ENCODE results near the gene PLA2G10. TPM values are rescaled to one million over a fixed set of nuclear protein-coding genes. Genes with fewer than 3 reads are reported as not detected.
A peak's percentile ranks its signal among the peaks of the same experiment; 100 is the strongest.
"Not testable (repeated sequence)": the region's sequence is repeated elsewhere in the genome, so short reads cannot be mapped to it uniquely, and the experiment has no call there.

Gene PLA2G10
- total RNA-seq, 6 donors from 2014 or later, result 4.2 to 22.5 (median 10.9) TPM

DNA sequence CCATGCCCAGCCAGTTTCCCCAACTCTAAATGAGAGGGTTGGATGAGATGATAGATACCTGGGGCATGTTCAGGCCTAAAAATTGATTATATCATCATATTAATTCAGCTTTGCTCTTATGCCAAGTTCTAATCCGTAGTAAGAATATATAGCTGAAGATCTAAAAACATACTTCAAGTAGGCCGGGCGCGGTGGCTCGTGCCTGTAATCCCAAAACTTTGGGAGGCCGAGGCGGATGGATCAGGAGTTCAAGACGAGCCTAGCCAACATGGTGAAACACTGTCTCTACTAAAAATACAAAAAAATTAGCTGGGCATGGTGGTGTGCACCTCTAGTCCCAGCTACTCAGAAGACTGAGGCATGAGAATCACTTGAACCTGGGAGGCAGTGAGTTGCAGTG lies 12.0 kb downstream of the PLA2G10 start:
- no peak for TF ChIP-seq POLR2AphosphoS5 (IDR thresholded peaks at IDR 0.05)
- TF ChIP-seq POLR2A (IDR thresholded peaks at IDR 0.05), result no peak
- TF ChIP-seq, protein P1, sequence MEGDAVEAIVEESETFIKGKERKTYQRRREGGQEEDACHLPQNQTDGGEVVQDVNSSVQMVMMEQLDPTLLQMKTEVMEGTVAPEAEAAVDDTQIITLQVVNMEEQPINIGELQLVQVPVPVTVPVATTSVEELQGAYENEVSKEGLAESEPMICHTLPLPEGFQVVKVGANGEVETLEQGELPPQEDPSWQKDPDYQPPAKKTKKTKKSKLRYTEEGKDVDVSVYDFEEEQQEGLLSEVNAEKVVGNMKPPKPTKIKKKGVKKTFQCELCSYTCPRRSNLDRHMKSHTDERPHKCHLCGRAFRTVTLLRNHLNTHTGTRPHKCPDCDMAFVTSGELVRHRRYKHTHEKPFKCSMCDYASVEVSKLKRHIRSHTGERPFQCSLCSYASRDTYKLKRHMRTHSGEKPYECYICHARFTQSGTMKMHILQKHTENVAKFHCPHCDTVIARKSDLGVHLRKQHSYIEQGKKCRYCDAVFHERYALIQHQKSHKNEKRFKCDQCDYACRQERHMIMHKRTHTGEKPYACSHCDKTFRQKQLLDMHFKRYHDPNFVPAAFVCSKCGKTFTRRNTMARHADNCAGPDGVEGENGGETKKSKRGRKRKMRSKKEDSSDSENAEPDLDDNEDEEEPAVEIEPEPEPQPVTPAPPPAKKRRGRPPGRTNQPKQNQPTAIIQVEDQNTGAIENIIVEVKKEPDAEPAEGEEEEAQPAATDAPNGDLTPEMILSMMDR (IDR thresholded peaks at IDR 0.05), result no peak
- no peak for TF ChIP-seq EP300 (IDR thresholded peaks at IDR 0.05)
- H3K4me3 ChIP-seq, result no peak overlapping the region
- DNase-seq (peak in 1 of 2 donors; percentile 27), ATAC-seq (ENCODE audit: low FRiP score in 2 of 2) (no peak)
- H3K36me3 ChIP-seq, result no peaks in the 10 kb centered on the region
- no peak overlapping the region for H3K27ac ChIP-seq
- H3K9me3 ChIP-seq, result no peaks in the 10 kb centered on the region
- WGBS, 2 donors, result 91 to 94% methylated on average over 8 of the region's 8 CpGs
- H3K27me3 ChIP-seq, result no peaks in the 10 kb centered on the region
- H3K4me1 ChIP-seq, result peaks cover 0 to 9% (median 2%) of the 10 kb centered on the region in 4 donors

GRCh38 chr16:14681115-14681514 lies 13.0 kb downstream of the PLA2G10 start:
- H3K27ac ChIP-seq, result no peak overlapping the region
- H3K27me3 ChIP-seq, result no peaks in the 10 kb centered on the region
- 94% methylated on average over 4 of the region's 4 CpGs for WGBS, 2 donors
- no peaks in the 10 kb centered on the region for H3K36me3 ChIP-seq
- DNase-seq, result no peak
- TF ChIP-seq EP300 (IDR thresholded peaks at IDR 0.05), result no peak
- TF ChIP-seq POLR2AphosphoS5 (IDR thresholded peaks at IDR 0.05), result no peak
- TF ChIP-seq, protein P1 (IDR thresholded peaks at IDR 0.05), result no peak
- TF ChIP-seq POLR2A (IDR thresholded peaks at IDR 0.05), result no peak
- peaks cover 0 to under 1% (median 0%) of the 10 kb centered on the region in 4 donors for H3K4me1 ChIP-seq
- no peak for ATAC-seq (ENCODE audit: low FRiP score in 2 of 2)
- no peak overlapping the region for H3K4me3 ChIP-seq
- H3K9me3 ChIP-seq, result no peaks in the 10 kb centered on the region

- DNase-seq; H3K36me3 ChIP-seq; H3K9me3 ChIP-seq; H3K4me3 ChIP-seq; H3K27ac ChIP-seq; H3K27me3 ChIP-seq; ATAC-seq (ENCODE audit: low FRiP score in 2 of 2); H3K4me1 ChIP-seq: not testable (repeated sequence)
- 91 to 92% methylated on average over 7 of the region's 7 CpGs for WGBS, 2 donors
Observed at GRCh38 chr16:14680396-14680795, 13.7 kb downstream of the PLA2G10 start.

GRCh38 chr16:14678748-14679497 lies 15.2 kb downstream of the PLA2G10 start:
- DNase-seq, result no peak
- no peaks in the 10 kb centered on the region for H3K4me1 ChIP-seq
- H3K4me3 ChIP-seq, result no peak overlapping the region
- no peak overlapping the region for H3K27ac ChIP-seq
- no peaks in the 10 kb centered on the region for H3K36me3 ChIP-seq
- TF ChIP-seq, protein P1 (IDR thresholded peaks at IDR 0.05), result no peak
- TF ChIP-seq POLR2A (IDR thresholded peaks at IDR 0.05), result no peak
- no peak for TF ChIP-seq EP300 (IDR thresholded peaks at IDR 0.05)
- TF ChIP-seq POLR2AphosphoS5 (IDR thresholded peaks at IDR 0.05), result no peak
- no peaks in the 10 kb centered on the region for H3K27me3 ChIP-seq
- no peak for ATAC-seq (ENCODE audit: low FRiP score in 2 of 2)
- WGBS, 2 donors, result 84 to 88% methylated on average over 11 of the region's 11 CpGs
- no peaks in the 10 kb centered on the region for H3K9me3 ChIP-seq

- Histone ChIP-seq H3K27ac (no peak overlapping the region), H3K4me1 (peaks cover 0 to 6% (median 0%) of the 10 kb centered on the region in 4 donors), H3K9me3 (no peaks in the 10 kb centered on the region), H3K36me3 (no peaks in the 10 kb centered on the region), H3K27me3 (no peaks in the 10 kb centered on the region), H3K4me3 (no peak overlapping the region)
- no peak for TF ChIP-seq POLR2AphosphoS5 (IDR thresholded peaks at IDR 0.05)
- no peak for TF ChIP-seq POLR2A (IDR thresholded peaks at IDR 0.05)
- TF ChIP-seq, protein P1 (IDR thresholded peaks at IDR 0.05), result no peak
- no peak for TF ChIP-seq EP300 (IDR thresholded peaks at IDR 0.05)
- no peak for ATAC-seq (ENCODE audit: low FRiP score in 2 of 2)
- no peak for DNase-seq
- 96 to 97% methylated on average over 5 of the region's 5 CpGs for WGBS, 2 donors
Observed at GRCh38 chr16:14677627-14678026, 16.5 kb downstream of the PLA2G10 start.
